GM18520 (cell line): ENCODE measurements around the gene PPFIBP1.
"Not testable (repeated sequence)": the region's sequence is repeated elsewhere in the genome, so short reads cannot be mapped to it uniquely, and the experiment has no call there.

Experiments used
- ATAC-seq: cut with Tn5 transposase; IDR thresholded peaks from one replicate; pipeline ENCODE4 v1.9.1; 2021; ENCODE audit not compliant: unreplicated experiment

PPFIBP1 gene

GRCh38 chr12:27561535-27562350 is 37.7 kb downstream of the PPFIBP1 start:
- ATAC-seq = no peak

- no peak for ATAC-seq
Measured at GRCh38 chr12:27564612-27565213, 40.7 kb downstream of the PPFIBP1 start.

GRCh38 chr12:27566159-27566558 is 42.2 kb downstream of the PPFIBP1 start:
- no peak for ATAC-seq

GRCh38 chr12:27566626-27567025 is 42.6 kb downstream of the PPFIBP1 start:
- no peak for ATAC-seq

GRCh38 chr12:27571463-27571862 is 47.5 kb downstream of the PPFIBP1 start:
- ATAC-seq = no peak

GRCh38 chr12:27572486-27573255 is 48.7 kb downstream of the PPFIBP1 start:
- ATAC-seq = no peak

- no peak for ATAC-seq
Measured at GRCh38 chr12:27573972-27574371, 50.0 kb downstream of the PPFIBP1 start.

- ATAC-seq = no peak
Measured at GRCh38 chr12:27575090-27575761, 51.2 kb downstream of the PPFIBP1 start.

GRCh38 chr12:27575762-27576118 is 51.7 kb downstream of the PPFIBP1 start:
- no peak for ATAC-seq

- no peak for ATAC-seq
Measured at GRCh38 chr12:27576667-27577347, 52.8 kb downstream of the PPFIBP1 start.

- ATAC-seq = no peak
Measured at GRCh38 chr12:27577688-27578087, 53.7 kb downstream of the PPFIBP1 start.

GRCh38 chr12:27578689-27579372 is 54.8 kb downstream of the PPFIBP1 start:
- ATAC-seq = no peak

- no peak for ATAC-seq
Measured at GRCh38 chr12:27580561-27581330, 56.7 kb downstream of the PPFIBP1 start.

- not testable (repeated sequence) for ATAC-seq
Measured at GRCh38 chr12:27581331-27581671, 57.3 kb downstream of the PPFIBP1 start.

- not testable (repeated sequence) for ATAC-seq
Measured at GRCh38 chr12:27581833-27582232, 57.8 kb downstream of the PPFIBP1 start.

- not testable (repeated sequence) for ATAC-seq
Measured at GRCh38 chr12:27582445-27582844, 58.4 kb downstream of the PPFIBP1 start.

GRCh38 chr12:27583057-27583797 is 59.2 kb downstream of the PPFIBP1 start:
- no peak for ATAC-seq

GRCh38 chr12:27583981-27584380 is 60.0 kb downstream of the PPFIBP1 start:
- no peak for ATAC-seq

- no peak for ATAC-seq
Measured at GRCh38 chr12:27585739-27586265, 61.8 kb downstream of the PPFIBP1 start.
